ENCODE data around the gene CHD9.

CHD9 gene

GRCh38 chr16:53154513-53154912 is 99.7 kb downstream of the CHD9 start:
- no peak for TF ChIP-seq TAF1 (IDR thresholded peaks at IDR 0.05; ENCODE audit: borderline replicate concordance, insufficient read depth, low read length)
- no peak for TF ChIP-seq SIN3A (IDR thresholded peaks at IDR 0.05; ENCODE audit: borderline replicate concordance, insufficient read depth, low read length)

- TF ChIP-seq SIN3A (IDR thresholded peaks at IDR 0.05; ENCODE audit: borderline replicate concordance, insufficient read depth, low read length) = no peak
Observed at GRCh38 chr16:53156516-53156915, 101.7 kb downstream of the CHD9 start.

GRCh38 chr16:53159781-53160436 is 105.1 kb downstream of the CHD9 start:
- no peak for TF ChIP-seq POLR2AphosphoS5 (IDR thresholded peaks at IDR 0.05; ENCODE audit: low read depth, low read length)
- TF ChIP-seq REST (IDR thresholded peaks at IDR 0.05; ENCODE audit: insufficient read depth in 1 of 2, low read depth in 2 of 2, low read length in 2 of 2) = no peak
- TF ChIP-seq FOXP2 (optimal IDR thresholded peaks at IDR 0.05; ENCODE audit: borderline replicate concordance, extremely low read depth, extremely low read length, insufficient read depth) = no peak
- TF ChIP-seq SIN3A (IDR thresholded peaks at IDR 0.05; ENCODE audit: borderline replicate concordance, insufficient read depth, low read length) = no peak
- TF ChIP-seq TAF1 (IDR thresholded peaks at IDR 0.05; ENCODE audit: borderline replicate concordance, insufficient read depth, low read length) = no peak

- TF ChIP-seq SIN3A (IDR thresholded peaks at IDR 0.05; ENCODE audit: borderline replicate concordance, insufficient read depth, low read length) (no peak), FOXP2 (optimal IDR thresholded peaks at IDR 0.05; ENCODE audit: borderline replicate concordance, extremely low read depth, extremely low read length, insufficient read depth) (no peak), REST (IDR thresholded peaks at IDR 0.05; ENCODE audit: insufficient read depth in 1 of 2, low read depth in 2 of 2, low read length in 2 of 2) (no peak), POLR2AphosphoS5 (IDR thresholded peaks at IDR 0.05; ENCODE audit: low read depth, low read length) (no peak), TAF1 (IDR thresholded peaks at IDR 0.05; ENCODE audit: borderline replicate concordance, insufficient read depth, low read length) (no peak)
Observed at GRCh38 chr16:53166099-53166498, 111.3 kb downstream of the CHD9 start.

GRCh38 chr16:53168744-53169143 is 114.0 kb downstream of the CHD9 start:
- TF ChIP-seq TAF1 (IDR thresholded peaks at IDR 0.05; ENCODE audit: borderline replicate concordance, insufficient read depth, low read length) (no peak), REST (IDR thresholded peaks at IDR 0.05; ENCODE audit: insufficient read depth in 1 of 2, low read depth in 2 of 2, low read length in 2 of 2) (no peak), SIN3A (IDR thresholded peaks at IDR 0.05; ENCODE audit: borderline replicate concordance, insufficient read depth, low read length) (no peak), FOXP2 (optimal IDR thresholded peaks at IDR 0.05; ENCODE audit: borderline replicate concordance, extremely low read depth, extremely low read length, insufficient read depth) (no peak), POLR2AphosphoS5 (IDR thresholded peaks at IDR 0.05; ENCODE audit: low read depth, low read length) (no peak)

- TF ChIP-seq FOXP2 (optimal IDR thresholded peaks at IDR 0.05; ENCODE audit: borderline replicate concordance, extremely low read depth, extremely low read length, insufficient read depth) = no peak
Observed at GRCh38 chr16:53172517-53172916, 117.7 kb downstream of the CHD9 start.

GRCh38 chr16:53175118-53175517 is 120.3 kb downstream of the CHD9 start:
- TF ChIP-seq FOXP2 (optimal IDR thresholded peaks at IDR 0.05; ENCODE audit: borderline replicate concordance, extremely low read depth, extremely low read length, insufficient read depth) = no peak
- TF ChIP-seq POLR2AphosphoS5 (IDR thresholded peaks at IDR 0.05; ENCODE audit: low read depth, low read length) = no peak
- TF ChIP-seq TAF1 (IDR thresholded peaks at IDR 0.05; ENCODE audit: borderline replicate concordance, insufficient read depth, low read length) = no peak
- no peak for TF ChIP-seq REST (IDR thresholded peaks at IDR 0.05; ENCODE audit: insufficient read depth in 1 of 2, low read depth in 2 of 2, low read length in 2 of 2)
- no peak for TF ChIP-seq SIN3A (IDR thresholded peaks at IDR 0.05; ENCODE audit: borderline replicate concordance, insufficient read depth, low read length)

Measured in PFSK-1 (cell line).